Endothelial cell of umbilical vein (primary cell): ENCODE measurements around the gene CPED1. TPM values are rescaled to one million over a fixed set of nuclear protein-coding genes. Genes with fewer than 3 reads are reported as not detected.

Experiments used
- BruUV-seq: library from RNA; stranded (reverse); fragments of 400-500 nt; replicated peaks from 2 replicates; lab custom pipeline; 2021; lab: Mats Ljungman, UMichigan
- CTCF ChIA-PET: fragments of 300-600, 350-600 bp; sonication (Branson Sonifier 250); formaldehyde crosslinking; loops from one replicate; lab custom pipeline; 2021; ENCODE audit warnings: antibody characterized with exemption, inconsistent platforms; lab: Charles Lee
- POLR2A ChIA-PET: fragments of 300-600, 350-600 bp; sonication (Branson Sonifier 250); formaldehyde crosslinking; loops from one replicate; lab custom pipeline; 2021; ENCODE audit warnings: antibody characterized with exemption, inconsistent platforms; lab: Charles Lee
- DNase-seq: peaks from one replicate; pipeline ENCODE4 v3.0.0-alpha.2; 2011; ENCODE audit warnings: low read depth, low spot score
- FAIRE-seq: peaks from 2 replicates; lab custom pipeline; 2011; peaks lifted over from hg19 to GRCh38; lab: Jason Lieb, UNC
- H2AFZ ChIP-seq: 2 replicates; pipeline ENCODE4 v1.6.0; 2012; ENCODE audit warnings: low read depth, low read length, control low read depth, inconsistent platforms
- H3K27ac ChIP-seq: 2 replicates; pipeline ENCODE4 v1.5.1; 2011; ENCODE audit warnings: low read depth, mild to moderate bottlenecking, control low read depth, low read length, moderate library complexity; ENCODE audit not compliant: insufficient read depth
- H3K27me3 ChIP-seq, 2 experiments: 2 replicates each; pipeline versions ENCODE4 v1.6.0 to v1.6.1; 2011; ENCODE audit warnings: low read length in 2 of 2, mixed read lengths in 1 of 2; ENCODE audit not compliant: control insufficient read depth in 2 of 2, insufficient read depth in 2 of 2
- H3K36me3 ChIP-seq, 2 experiments: 2 replicates in 1 of 2; 3 replicates in 1 of 2; pipeline ENCODE4 v1.5.1; 2011; ENCODE audit warnings: low read length in 2 of 2, mild to moderate bottlenecking in 1 of 2, moderate library complexity in 1 of 2; ENCODE audit not compliant: control insufficient read depth in 2 of 2, insufficient read depth in 2 of 2; ENCODE audit errors: extremely low read depth in 1 of 2
- H3K4me1 ChIP-seq: 3 replicates; pipeline ENCODE4 v1.5.1; 2011; ENCODE audit warnings: mild to moderate bottlenecking, low read length; ENCODE audit not compliant: control insufficient read depth, insufficient read depth; ENCODE audit errors: extremely low read depth
- H3K4me2 ChIP-seq: 2 replicates; pipeline ENCODE4 v1.6.1; 2011; ENCODE audit warnings: low read length, control low read depth, mixed read lengths; ENCODE audit not compliant: insufficient read depth
- H3K4me3 ChIP-seq, 3 experiments: fragments of 200-600 bp in 1 of 3; sonication (generic), shearing (Covaris generic) in 1 of 3; replicated peaks in 1 of 3; 2 replicates each; pipeline ENCODE4 v1.5.1; 2011 to 2016; ENCODE audit warnings: control low read depth in 3 of 3, low read length in 3 of 3, mild to moderate bottlenecking in 2 of 3, inconsistent platforms in 1 of 3, low read depth in 1 of 3, moderate library complexity in 1 of 3; ENCODE audit not compliant: insufficient read depth in 1 of 3
- H3K79me2 ChIP-seq: 2 replicates; pipeline ENCODE4 v1.6.0; 2012; ENCODE audit warnings: low read length, inconsistent platforms; ENCODE audit not compliant: control insufficient read depth, insufficient read depth
- H3K9ac ChIP-seq: replicated peaks from 2 replicates; pipeline ENCODE3; 2011; ENCODE audit warnings: low read length, control low read depth; ENCODE audit not compliant: insufficient read depth; ENCODE audit errors: extremely low read depth
- H3K9me1 ChIP-seq: replicated peaks from 3 replicates; pipeline ENCODE4 v1.6.0; 2011; ENCODE audit warnings: mild to moderate bottlenecking, low read length; ENCODE audit not compliant: control insufficient read depth, insufficient read depth; ENCODE audit errors: extremely low read depth
- H3K9me3 ChIP-seq: replicated peaks from 2 replicates; pipeline ENCODE4 v1.5.1; 2012; ENCODE audit warnings: low read length, inconsistent platforms; ENCODE audit not compliant: control insufficient read depth, insufficient read depth
- H4K20me1 ChIP-seq: replicated peaks from 2 replicates; pipeline ENCODE3; 2011; ENCODE audit warnings: mild to moderate bottlenecking, low read length; ENCODE audit not compliant: control insufficient read depth, insufficient read depth; ENCODE audit errors: extremely low read depth
- CTCF ChIP-seq, 2 donors: IDR thresholded peaks; 1 replicate in 1 of 2; 2 replicates in 1 of 2; pipeline ENCODE4 v1.5.1; 2011; ENCODE audit warnings: low read length in 2 of 2, mild to moderate bottlenecking in 2 of 2, moderate library complexity in 2 of 2, control low read depth in 1 of 2, inconsistent platforms in 1 of 2, low read depth in 1 of 2; ENCODE audit not compliant: insufficient read depth in 1 of 2; ENCODE audit errors: extremely low read depth in 1 of 2
- EZH2 ChIP-seq: IDR thresholded peaks from 2 replicates; pipeline ENCODE4 v1.6.1; 2012; ENCODE audit warnings: borderline replicate concordance, low read depth, mild to moderate bottlenecking, moderate library complexity, low read length, inconsistent platforms; ENCODE audit not compliant: severe bottlenecking
- FOS ChIP-seq: IDR thresholded peaks from 2 replicates; pipeline ENCODE4 v1.6.1; 2011; ENCODE audit warnings: mild to moderate bottlenecking, low read length, moderate library complexity, borderline replicate concordance; ENCODE audit not compliant: insufficient read depth
- GATA2 ChIP-seq: IDR thresholded peaks from 2 replicates; pipeline ENCODE4 v1.7.0; 2011; ENCODE audit warnings: low read depth, mild to moderate bottlenecking, moderate library complexity, mixed read lengths, low read length; ENCODE audit not compliant: insufficient read length, insufficient read depth
- JUN ChIP-seq: IDR thresholded peaks from 2 replicates; pipeline ENCODE4 v1.6.1; 2011; ENCODE audit warnings: borderline replicate concordance, low read depth; ENCODE audit not compliant: insufficient read length, insufficient read depth
- MAX ChIP-seq: IDR thresholded peaks from 2 replicates; pipeline ENCODE4 v1.6.1; 2011; ENCODE audit not compliant: insufficient read depth, insufficient read length
- MYC ChIP-seq: IDR thresholded peaks from one replicate; pipeline ENCODE4 v1.6.1; 2011; ENCODE audit warnings: mild to moderate bottlenecking, low read depth, low read length
- POLR2A ChIP-seq: IDR thresholded peaks from 2 replicates; pipeline ENCODE4 v1.6.1; 2012; ENCODE audit warnings: low read depth, mild to moderate bottlenecking, control low read depth, low read length
- POLR2AphosphoS5 ChIP-seq: IDR thresholded peaks from 2 replicates; pipeline ENCODE4 v1.6.1; 2012; ENCODE audit warnings: low read depth, mild to moderate bottlenecking, control low read depth, low read length, moderate library complexity; ENCODE audit not compliant: insufficient read depth
- dilution Hi-C: fragments of 300-500 bp; cut with MboI; formaldehyde crosslinking; loops from one replicate; pipeline ENCODE4 v1.15.0; 2019; ENCODE audit warnings: low sequenced_read_pairs; ENCODE audit not compliant: extremely low pct_ligation_motif_present
- intact Hi-C: fragments of 100-400 bp; cut with micrococcal nuclease; formaldehyde crosslinking; loops from one replicate; pipeline ENCODE4 v1.10.0; 2022
- polyA plus RNA-seq, 4 experiments: library from polyadenylated mRNA; depleted of rRNA in 3 of 4; stranded (reverse) in 3 of 4; unstranded in 1 of 4; fragments of >200 nt; gene quantifications; 2 replicates each; pipeline versions ENCODE4 v1.2.1 to v1.2.3, GENCODE V29; 2011 to 2012; ENCODE audit warnings: missing spikeins in 1 of 4
- total RNA-seq: library from RNA; stranded (reverse); gene quantifications from 2 replicates; pipeline ENCODE4 v1.2.3, GENCODE V29; 2021

Gene CPED1
- total and polyA plus RNA-seq, 2 donors (not counting 3 experiments of a cell fraction or from before 2014, with no cell fraction given) = 0.22 to 3.0 TPM

- Histone ChIP-seq H3K4me1 (no peaks in the 10 kb centered on the region), H3K9me3 (no peaks in the 10 kb centered on the region), H3K9me1 (no peaks in the 10 kb centered on the region), H3K9ac (no peak overlapping the region), H3K36me3 (no peaks in the 10 kb centered on the region), H3K27ac (no peak overlapping the region), H3K79me2 (no peaks in the 10 kb centered on the region), H3K4me3 (no peak overlapping the region), H3K27me3 (no peaks in the 10 kb centered on the region), H4K20me1 (no peaks in the 10 kb centered on the region), H3K4me2 (no peak overlapping the region), H2AFZ (no peak overlapping the region)
- intact Hi-C loops = no loop called here
- ChIA-PET POLR2A (no interaction called here), CTCF (interaction anchor here (1.2 kb wide), 1 partner anchor 14 kb away, joined by 5 read pairs; no protein-coding TSS in a partner anchor)
- dilution Hi-C loops = no loop called here
- DNase-seq = no peak
- BruUV-seq = no TSS peak
- no peak for FAIRE-seq
- no peak for TF ChIP-seq EZH2
- TF ChIP-seq CTCF (IDR thresholded peaks at IDR 0.05; ENCODE audit: extremely low read depth in 1 of 2, insufficient read depth in 1 of 2, low read depth in 1 of 2, low read length in 2 of 2) = no peak
- no peak for TF ChIP-seq MAX
These were observed 286.0 kb downstream of the CPED1 start for GRCh38 chr7:121274467-121274866.

- Histone ChIP-seq H2AFZ (no peak overlapping the region), H3K36me3 (no peaks in the 10 kb centered on the region), H3K4me2 (no peak overlapping the region), H3K27me3 (no peaks in the 10 kb centered on the region), H3K79me2 (no peaks in the 10 kb centered on the region), H3K9me1 (no peaks in the 10 kb centered on the region), H3K9ac (no peak overlapping the region), H3K4me3 (no peak overlapping the region), H4K20me1 (no peaks in the 10 kb centered on the region), H3K4me1 (no peaks in the 10 kb centered on the region), H3K27ac (no peak overlapping the region), H3K9me3 (no peaks in the 10 kb centered on the region)
- dilution Hi-C loops (no loop called here), intact Hi-C loops (no loop called here)
- no peak for FAIRE-seq
- BruUV-seq = no TSS peak
- no peak for DNase-seq
- TF ChIP-seq EZH2 (no peak), POLR2AphosphoS5 (no peak), MAX (no peak), GATA2 (no peak), MYC (no peak), CTCF (IDR thresholded peaks at IDR 0.05; ENCODE audit: extremely low read depth in 1 of 2, insufficient read depth in 1 of 2, low read depth in 1 of 2, low read length in 2 of 2) (no peak), JUN (no peak), FOS (no peak), POLR2A (no peak)
- POLR2A ChIA-PET = no interaction called here
- CTCF ChIA-PET = interaction anchor here (1.2 kb wide), 1 partner anchor 15 kb away, joined by 5 read pairs; no protein-coding TSS in a partner anchor
These were observed 286.7 kb downstream of the CPED1 start for GRCh38 chr7:121275204-121275603.
